ENCODE measurements around the gene LRRC4C.

- TF ChIP-seq CTCF (IDR thresholded peaks at IDR 0.05; ENCODE audit: low read length) (no peak), EZH2 (IDR thresholded peaks at IDR 0.05; ENCODE audit: borderline replicate concordance, low read length) (no peak)
Observed at GRCh38 chr11:40149721-40150120, 1309.7 kb downstream of the LRRC4C start.

All from OCI-LY1 (cell line).